Smooth muscle cell (in vitro differentiated cells): ENCODE measurements around the gene ZNF593. TPM values are rescaled to one million over a fixed set of nuclear protein-coding genes. Genes with fewer than 3 reads are reported as not detected.

ENCODE experiments used
- DNase-seq: peaks from one replicate; lab custom pipeline; 2025; ENCODE audit not compliant: unreplicated experiment; lab: John Stamatoyannopoulos, UW
- H2AFZ ChIP-seq: fragments of 200-600 bp; sonication (generic); 2 replicates; pipeline ENCODE4 v1.6.0; 2016; ENCODE audit warnings: antibody characterized with exemption, low read depth, mild to moderate bottlenecking
- H3F3A ChIP-seq: fragments of 200-600 bp; sonication (generic); 2 replicates; pipeline ENCODE4 v1.6.0; 2017; ENCODE audit warnings: antibody characterized with exemption, low read depth
- H3K27ac ChIP-seq: fragments of 200-600 bp; sonication (generic); 2 replicates; pipeline ENCODE4 v1.5.1; 2016; ENCODE audit warnings: low read depth, mild to moderate bottlenecking
- H3K27me3 ChIP-seq: fragments of 200-600 bp; sonication (generic); 2 replicates; pipeline ENCODE4 v1.6.1; 2016; ENCODE audit warnings: low read depth, mild to moderate bottlenecking
- H3K36me3 ChIP-seq: fragments of 200-600 bp; sonication (generic); 2 replicates; pipeline ENCODE4 v1.5.1; 2016; ENCODE audit warnings: low read depth
- H3K4me1 ChIP-seq: fragments of 200-600 bp; sonication (generic); 2 replicates; pipeline ENCODE4 v1.5.1; 2016; ENCODE audit warnings: low read depth
- H3K4me2 ChIP-seq: fragments of 200-600 bp; sonication (generic); 2 replicates; pipeline ENCODE4 v1.6.0; 2016; ENCODE audit warnings: mild to moderate bottlenecking
- H3K4me3 ChIP-seq: fragments of 200-600 bp; sonication (generic); 2 replicates; pipeline ENCODE4 v1.5.1; 2016; ENCODE audit warnings: mild to moderate bottlenecking
- H3K79me2 ChIP-seq: fragments of 200-600 bp; sonication (generic); 2 replicates; pipeline ENCODE4 v1.6.0; 2016; ENCODE audit warnings: low read depth, mild to moderate bottlenecking
- H3K9ac ChIP-seq: fragments of 200-600 bp; sonication (generic); 2 replicates; pipeline ENCODE4 v1.6.0; 2016; ENCODE audit warnings: low read depth
- H3K9me3 ChIP-seq: fragments of 200-600 bp; sonication (generic); replicated peaks from 2 replicates; pipeline ENCODE4 v1.5.1; 2016; ENCODE audit warnings: low read depth
- H4K20me1 ChIP-seq: fragments of 200-600 bp; sonication (generic); 2 replicates; pipeline ENCODE4 v1.6.0; 2016; ENCODE audit warnings: low read depth
- WGBS: methylation state at CpG from one replicate; pipeline ENCODE4 v1.1.7; 2016; ENCODE audit warnings: low lambda C conversion rate; 5-methylcytosine and 5-hydroxymethylcytosine counted together
- polyA plus RNA-seq: library from polyadenylated mRNA; unstranded; fragments of >200 nt; fragmentation: Nextera tagmentation; extraction: Ambion mirVana; gene quantifications from 2 replicates; pipeline ENCODE4 v1.2.1, GENCODE V29; 2016
- total RNA-seq: library from RNA; depleted of rRNA; stranded (reverse); fragments of >200 nt; gene quantifications from 2 replicates; pipeline ENCODE4 v1.2.3, GENCODE V29; 2014
- TF ChIP-seq, protein P1 (sequence below): fragments of 200-600 bp; sonication (generic); IDR thresholded peaks from 2 replicates; pipeline ENCODE4 v1.5.1; 2017; ENCODE audit warnings: borderline replicate concordance, mild to moderate bottlenecking, antibody characterized with exemption; ENCODE audit not compliant: insufficient read depth, poor library complexity, severe bottlenecking

Gene ZNF593
- total RNA-seq (9.2 and 38.4 TPM in 2 replicates), polyA plus RNA-seq (52.4 and 67.7 TPM in 2 replicates)

DNA sequence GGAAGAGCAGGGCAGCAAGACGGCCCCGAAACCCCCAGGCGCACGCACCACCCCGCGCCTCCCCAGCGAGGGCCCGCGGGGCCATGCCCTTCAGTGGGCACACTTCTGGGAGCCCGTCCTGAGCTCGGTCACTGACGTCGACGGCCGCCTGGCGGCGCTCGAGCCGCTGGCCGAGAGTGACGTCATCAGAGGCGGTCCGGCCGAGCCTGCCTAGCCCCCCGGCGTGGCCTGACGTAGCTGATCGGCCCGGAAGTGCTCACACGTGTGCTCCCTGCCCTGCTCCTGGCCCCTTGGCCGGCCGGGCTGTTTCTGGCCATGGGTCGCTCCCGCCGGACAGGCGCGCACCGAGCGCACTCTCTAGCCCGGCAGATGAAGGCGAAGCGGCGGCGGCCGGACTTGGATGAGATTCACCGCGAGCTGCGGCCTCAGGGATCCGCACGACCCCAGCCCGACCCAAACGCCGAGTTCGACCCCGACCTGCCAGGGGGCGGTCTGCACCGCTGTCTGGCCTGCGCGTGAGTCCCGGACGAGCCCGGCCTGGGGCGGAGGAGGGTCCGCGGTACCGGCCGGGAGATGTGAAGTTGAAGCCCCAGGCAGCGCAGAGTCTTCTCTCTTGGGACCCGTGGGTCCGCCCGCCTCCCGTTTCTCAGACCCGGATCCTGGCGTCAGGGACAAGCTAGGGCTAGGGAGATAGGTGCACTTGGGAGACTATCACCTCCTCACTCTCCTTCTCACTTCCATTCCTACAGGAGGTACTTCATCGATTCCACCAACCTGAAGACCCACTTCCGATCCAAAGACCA, at the start of gene ZNF593:
Gene ZNF593 (plus strand): TSS at position 240 of the 803 bp plus-strand sequence. CDS start 76 bp downstream, at position 316.
- Histone ChIP-seq H3K4me2 (peak within 1 kb of the TSS; percentile 97), H3K27me3 (no peaks in the 10 kb centered on the region), H3K9me3 (no peaks in the 10 kb centered on the region), H3F3A (peaks cover 8% of the 10 kb centered on the region), H3K4me1 (peaks cover 29% of the 10 kb centered on the region), H2AFZ (peak within 1 kb of the TSS; percentile 80), H3K36me3 (no peaks in the 10 kb centered on the region), H3K79me2 (peaks cover 4% of the 10 kb centered on the region), H3K9ac (peak within 1 kb of the TSS; percentile 93), H4K20me1 (no peaks in the 10 kb centered on the region), H3K4me3 (peak within 1 kb of the TSS; percentile 84), H3K27ac (peak within 1 kb of the TSS; percentile 70)
- TF ChIP-seq, protein P1, sequence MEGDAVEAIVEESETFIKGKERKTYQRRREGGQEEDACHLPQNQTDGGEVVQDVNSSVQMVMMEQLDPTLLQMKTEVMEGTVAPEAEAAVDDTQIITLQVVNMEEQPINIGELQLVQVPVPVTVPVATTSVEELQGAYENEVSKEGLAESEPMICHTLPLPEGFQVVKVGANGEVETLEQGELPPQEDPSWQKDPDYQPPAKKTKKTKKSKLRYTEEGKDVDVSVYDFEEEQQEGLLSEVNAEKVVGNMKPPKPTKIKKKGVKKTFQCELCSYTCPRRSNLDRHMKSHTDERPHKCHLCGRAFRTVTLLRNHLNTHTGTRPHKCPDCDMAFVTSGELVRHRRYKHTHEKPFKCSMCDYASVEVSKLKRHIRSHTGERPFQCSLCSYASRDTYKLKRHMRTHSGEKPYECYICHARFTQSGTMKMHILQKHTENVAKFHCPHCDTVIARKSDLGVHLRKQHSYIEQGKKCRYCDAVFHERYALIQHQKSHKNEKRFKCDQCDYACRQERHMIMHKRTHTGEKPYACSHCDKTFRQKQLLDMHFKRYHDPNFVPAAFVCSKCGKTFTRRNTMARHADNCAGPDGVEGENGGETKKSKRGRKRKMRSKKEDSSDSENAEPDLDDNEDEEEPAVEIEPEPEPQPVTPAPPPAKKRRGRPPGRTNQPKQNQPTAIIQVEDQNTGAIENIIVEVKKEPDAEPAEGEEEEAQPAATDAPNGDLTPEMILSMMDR: peak; percentile 83
- peak; percentile 81 for DNase-seq
- WGBS: 3% methylated on average over 76 of the region's 76 CpGs

DNA sequence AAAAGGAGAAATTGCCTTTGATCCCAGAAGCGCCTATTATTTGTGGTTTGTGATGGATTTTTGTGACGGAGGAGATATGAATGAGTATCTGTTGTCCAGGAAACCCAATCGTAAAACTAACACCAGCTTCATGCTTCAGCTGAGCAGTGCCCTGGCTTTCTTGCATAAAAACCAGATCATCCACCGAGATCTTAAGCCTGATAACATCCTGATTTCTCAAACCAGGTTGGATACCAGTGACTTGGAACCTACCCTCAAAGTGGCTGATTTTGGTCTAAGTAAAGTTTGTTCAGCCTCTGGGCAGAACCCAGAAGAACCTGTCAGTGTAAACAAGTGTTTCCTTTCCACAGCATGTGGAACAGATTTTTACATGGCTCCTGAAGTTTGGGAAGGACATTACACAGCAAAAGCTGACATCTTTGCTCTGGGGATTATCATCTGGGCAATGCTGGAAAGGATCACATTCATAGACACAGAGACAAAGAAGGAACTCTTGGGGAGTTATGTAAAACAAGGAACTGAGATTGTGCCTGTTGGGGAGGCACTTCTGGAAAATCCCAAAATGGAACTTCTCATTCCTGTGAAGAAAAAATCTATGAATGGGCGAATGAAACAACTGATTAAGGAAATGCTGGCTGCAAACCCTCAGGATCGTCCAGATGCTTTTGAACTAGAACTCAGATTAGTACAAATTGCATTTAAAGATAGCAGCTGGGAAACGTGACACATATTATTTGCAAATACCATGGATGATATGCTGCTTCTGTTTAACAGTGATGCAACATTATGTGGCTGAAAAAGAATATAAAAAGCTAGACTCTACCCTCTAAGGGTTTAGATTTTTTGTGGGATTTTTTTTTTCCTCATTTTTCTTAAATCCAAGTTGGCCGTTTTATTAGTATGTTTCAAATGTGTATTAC, 47.6 kb upstream of the ZNF593 start:
- Histone ChIP-seq H3K9ac (no peak overlapping the region), H4K20me1 (no peaks in the 10 kb centered on the region), H3K27ac (peak overlapping the region; percentile 61), H3K27me3 (no peaks in the 10 kb centered on the region), H3K4me3 (no peak overlapping the region), H3K36me3 (peaks cover 5% of the 10 kb centered on the region), H3K9me3 (no peaks in the 10 kb centered on the region), H3K4me1 (no peaks in the 10 kb centered on the region), H3K4me2 (peak overlapping the region; percentile 9), H3F3A (peaks cover 16% of the 10 kb centered on the region), H2AFZ (no peak overlapping the region), H3K79me2 (no peaks in the 10 kb centered on the region)
- no peak for DNase-seq
- TF ChIP-seq, protein P1: no peak
- 31% methylated on average over 8 of the region's 8 CpGs for whole genome bisulfite sequencing

DNA sequence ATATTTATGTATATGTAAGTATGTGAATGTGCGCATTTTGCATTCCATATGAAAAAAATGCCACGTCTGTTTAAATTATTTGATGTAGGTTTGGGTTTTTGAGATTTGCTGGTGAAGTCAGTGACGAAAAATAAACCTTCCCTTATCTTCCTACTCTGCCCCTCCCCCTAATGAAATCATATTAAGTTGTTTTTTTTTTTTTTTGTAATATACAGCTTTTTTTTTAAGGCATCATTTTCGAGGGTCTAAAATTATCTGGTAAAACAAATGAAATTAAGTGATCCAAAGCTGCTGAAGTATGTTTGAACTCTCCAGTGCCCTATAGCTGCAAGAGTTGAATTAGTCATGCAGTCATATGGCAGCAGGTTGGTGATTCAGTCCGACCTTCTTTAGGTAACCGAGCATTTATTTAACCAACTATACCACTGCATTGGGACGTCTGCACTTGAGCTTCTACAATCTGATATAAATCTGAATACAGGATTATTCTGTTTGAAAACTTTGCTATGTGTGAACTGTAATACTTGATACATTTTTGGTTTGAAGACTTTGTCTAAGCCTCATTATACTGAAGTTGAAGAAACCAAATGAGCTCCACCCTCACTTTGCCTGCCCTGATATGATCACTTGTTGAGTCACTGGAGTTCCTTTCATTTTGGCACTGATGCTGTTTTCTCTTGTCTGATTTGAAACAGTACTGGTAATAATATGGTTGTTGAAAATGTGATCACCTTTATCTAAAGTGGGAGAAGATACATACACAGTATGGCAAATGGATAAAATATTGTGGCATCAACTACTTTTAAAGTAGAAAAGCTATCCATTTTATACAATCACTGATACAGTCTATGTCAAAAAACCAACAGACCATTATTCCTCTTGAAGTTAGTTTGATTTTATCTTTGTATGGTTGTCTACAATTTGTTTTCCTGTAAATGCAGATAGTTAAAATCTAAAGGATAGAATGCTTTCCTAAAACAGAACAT, 46.4 kb upstream of the ZNF593 start:
- H4K20me1 ChIP-seq: no peaks in the 10 kb centered on the region
- no peaks in the 10 kb centered on the region for H3K27me3 ChIP-seq
- peaks cover 3% of the 10 kb centered on the region for H3K36me3 ChIP-seq
- peak overlapping the region; percentile 61 for H3K27ac ChIP-seq
- TF ChIP-seq, protein P1: no peak
- no peak for DNase-seq
- no peak overlapping the region for H3K9ac ChIP-seq
- H3K9me3 ChIP-seq: no peaks in the 10 kb centered on the region
- no peak overlapping the region for H2AFZ ChIP-seq
- H3K4me2 ChIP-seq: no peak overlapping the region
- H3K4me1 ChIP-seq: no peaks in the 10 kb centered on the region
- peaks cover 16% of the 10 kb centered on the region for H3F3A ChIP-seq
- no peak overlapping the region for H3K4me3 ChIP-seq
- H3K79me2 ChIP-seq: no peaks in the 10 kb centered on the region
- 85% methylated on average over 7 of the region's 7 CpGs for WGBS
